Body of pancreas (tissue), 4 donors: Measurements from ENCODE around the gene PSMB7. TPM values are rescaled to one million over a fixed set of nuclear protein-coding genes. Genes with fewer than 3 reads are reported as not detected.

Experiments
- ATAC-seq: fragments of 150-250 bp; one replicate; pipeline ENCODE4 v1.9.1; 2016
- DNase-seq, 4 donors: peaks; one replicate each; pipeline ENCODE4 v3.0.0-alpha.2; 2019
- H3K27ac ChIP-seq, 4 donors: fragments of 200-600 bp; sonication (generic); 1 replicate in 3 of 4; 2 replicates in 1 of 4; pipeline versions ENCODE4 v1.5.1 to v1.6.1; 2016 to 2019; ENCODE audit warnings: mild to moderate bottlenecking in 1 of 4, mixed read lengths in 1 of 4, moderate library complexity in 1 of 4
- H3K27me3 ChIP-seq, 2 donors: fragments of 200-600 bp; sonication (generic); one replicate each; pipeline ENCODE4 v1.6.0; 2016; ENCODE audit warnings: mild to moderate bottlenecking in 1 of 2
- H3K36me3 ChIP-seq, 2 donors: fragments of 200-600 bp; sonication (generic); replicated peaks in 1 of 2; 2 replicates each; pipeline ENCODE4 v1.5.1; 2016; ENCODE audit warnings: low read depth in 2 of 2; ENCODE audit not compliant: insufficient read depth in 1 of 2
- H3K4me1 ChIP-seq: fragments of 200-600 bp; sonication (generic); one replicate; pipeline ENCODE4 v1.6.0; 2016
- H3K4me3 ChIP-seq, 2 donors: fragments of 200-600 bp; sonication (generic); 1 replicate in 1 of 2; 2 replicates in 1 of 2; pipeline ENCODE4 v1.5.1; 2016 to 2019
- H3K9me3 ChIP-seq, 3 donors: fragments of 200-600 bp; sonication (generic); 1 replicate in 2 of 3; 2 replicates in 1 of 3; pipeline ENCODE4 v1.5.1; 2016
- POLR2A ChIP-seq, 3 donors: fragments of 450-650 bp; IDR thresholded peaks; one replicate each; pipeline ENCODE4 v1.6.1; 2016; ENCODE audit warnings: antibody characterized with exemption in 3 of 3, mild to moderate bottlenecking in 2 of 3
- WGBS, 2 donors: methylation state at CpG; one replicate each; pipeline ENCODE4 v1.1.5; 2017; 5-methylcytosine and 5-hydroxymethylcytosine counted together
- intact Hi-C: fragments of 100-400 bp; cut with DNase I; formaldehyde crosslinking; loops from one replicate; pipeline ENCODE4 v1.15.1; 2023
- total RNA-seq, 2 donors: library from RNA; depleted of rRNA; stranded (reverse); fragments of >200 nt; gene quantifications; one replicate each; pipeline ENCODE4 v1.1.0, GENCODE V29; 2016
- TF ChIP-seq, protein P1 (sequence below), 7 experiments: fragments of 450-650 bp in 4 of 7; fragments of 200-600 bp in 3 of 7; sonication (generic) in 3 of 7; IDR thresholded peaks; one replicate each; pipeline ENCODE4 v1.5.1; 2016 to 2019; ENCODE audit warnings: antibody characterized with exemption in 7 of 7

The PSMB7 gene
- total RNA-seq, 2 donors from 2014 or later: 31.6 to 93.9 TPM

DNA sequence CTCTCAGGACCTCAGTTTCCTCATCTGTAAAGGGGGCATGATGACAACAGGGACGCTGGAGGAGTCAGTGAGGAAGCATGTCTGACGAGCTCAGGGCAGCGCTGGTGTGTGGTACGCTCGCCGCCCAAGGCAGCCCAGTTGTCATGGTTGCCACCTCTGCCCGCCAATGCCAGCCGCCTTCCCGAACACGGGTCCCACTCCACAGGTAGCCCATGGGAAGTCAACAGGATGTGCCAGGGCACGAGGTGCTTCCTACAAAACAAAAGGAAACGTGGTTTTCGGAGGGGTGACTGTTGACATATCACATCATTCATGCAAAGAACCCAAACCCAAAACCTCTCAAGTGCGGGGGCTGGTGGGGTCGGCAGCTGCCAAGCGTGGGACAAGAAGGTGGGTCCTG lies 99.4 kb downstream of the PSMB7 start:
- WGBS, 2 donors: 85 to 94% methylated on average over 10 to 11 of the region's 16 CpGs
- Histone ChIP-seq H3K9me3 (no peaks in the 10 kb centered on the region), H3K36me3 (peaks cover 0 to 17% of the 10 kb centered on the region in 2 donors), H3K27me3 (no peaks in the 10 kb centered on the region), H3K27ac (no peak overlapping the region), H3K4me1 (no peaks in the 10 kb centered on the region), H3K4me3 (no peak overlapping the region)
- DNase-seq (no peak), ATAC-seq (no peak)
- intact Hi-C loops: no loop called here
- TF ChIP-seq POLR2A (IDR thresholded peaks at IDR 0.05): no peak
- TF ChIP-seq, protein P1, sequence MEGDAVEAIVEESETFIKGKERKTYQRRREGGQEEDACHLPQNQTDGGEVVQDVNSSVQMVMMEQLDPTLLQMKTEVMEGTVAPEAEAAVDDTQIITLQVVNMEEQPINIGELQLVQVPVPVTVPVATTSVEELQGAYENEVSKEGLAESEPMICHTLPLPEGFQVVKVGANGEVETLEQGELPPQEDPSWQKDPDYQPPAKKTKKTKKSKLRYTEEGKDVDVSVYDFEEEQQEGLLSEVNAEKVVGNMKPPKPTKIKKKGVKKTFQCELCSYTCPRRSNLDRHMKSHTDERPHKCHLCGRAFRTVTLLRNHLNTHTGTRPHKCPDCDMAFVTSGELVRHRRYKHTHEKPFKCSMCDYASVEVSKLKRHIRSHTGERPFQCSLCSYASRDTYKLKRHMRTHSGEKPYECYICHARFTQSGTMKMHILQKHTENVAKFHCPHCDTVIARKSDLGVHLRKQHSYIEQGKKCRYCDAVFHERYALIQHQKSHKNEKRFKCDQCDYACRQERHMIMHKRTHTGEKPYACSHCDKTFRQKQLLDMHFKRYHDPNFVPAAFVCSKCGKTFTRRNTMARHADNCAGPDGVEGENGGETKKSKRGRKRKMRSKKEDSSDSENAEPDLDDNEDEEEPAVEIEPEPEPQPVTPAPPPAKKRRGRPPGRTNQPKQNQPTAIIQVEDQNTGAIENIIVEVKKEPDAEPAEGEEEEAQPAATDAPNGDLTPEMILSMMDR (IDR thresholded peaks at IDR 0.05): no peak

DNA sequence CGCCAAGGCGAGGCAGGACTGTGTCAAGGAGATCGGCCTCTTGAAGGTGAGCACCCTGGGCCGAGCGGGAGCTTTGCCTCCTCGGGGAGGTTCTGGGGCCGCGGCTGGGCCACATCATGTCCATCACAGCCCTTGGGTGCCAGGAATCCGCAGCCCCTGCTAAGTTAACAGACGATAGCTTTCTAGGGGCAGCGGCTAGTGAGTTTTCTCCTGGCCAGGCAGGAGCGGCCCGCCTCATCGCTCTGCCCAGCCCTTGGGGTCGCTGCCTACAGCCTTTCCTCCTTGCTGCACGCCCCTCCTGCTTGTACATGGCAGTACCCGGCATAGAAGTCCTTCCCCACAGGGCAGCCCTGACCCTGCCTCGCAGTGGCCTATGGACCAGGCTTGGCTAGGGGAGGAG lies 101.3 kb downstream of the PSMB7 start:
- H3K4me1 ChIP-seq: no peaks in the 10 kb centered on the region
- H3K9me3 ChIP-seq: no peaks in the 10 kb centered on the region
- peaks cover 0 to 22% of the 10 kb centered on the region in 2 donors for H3K36me3 ChIP-seq
- ATAC-seq: no peak
- H3K4me3 ChIP-seq: no peak overlapping the region
- intact Hi-C loops: no loop called here
- WGBS, 2 donors: 87 to 94% methylated on average over 8 to 11 of the region's 18 CpGs
- DNase-seq: no peak
- TF ChIP-seq, protein P1 (IDR thresholded peaks at IDR 0.05): no peak
- no peak for TF ChIP-seq POLR2A (IDR thresholded peaks at IDR 0.05)
- H3K27ac ChIP-seq: no peak overlapping the region
- H3K27me3 ChIP-seq: no peaks in the 10 kb centered on the region

DNA sequence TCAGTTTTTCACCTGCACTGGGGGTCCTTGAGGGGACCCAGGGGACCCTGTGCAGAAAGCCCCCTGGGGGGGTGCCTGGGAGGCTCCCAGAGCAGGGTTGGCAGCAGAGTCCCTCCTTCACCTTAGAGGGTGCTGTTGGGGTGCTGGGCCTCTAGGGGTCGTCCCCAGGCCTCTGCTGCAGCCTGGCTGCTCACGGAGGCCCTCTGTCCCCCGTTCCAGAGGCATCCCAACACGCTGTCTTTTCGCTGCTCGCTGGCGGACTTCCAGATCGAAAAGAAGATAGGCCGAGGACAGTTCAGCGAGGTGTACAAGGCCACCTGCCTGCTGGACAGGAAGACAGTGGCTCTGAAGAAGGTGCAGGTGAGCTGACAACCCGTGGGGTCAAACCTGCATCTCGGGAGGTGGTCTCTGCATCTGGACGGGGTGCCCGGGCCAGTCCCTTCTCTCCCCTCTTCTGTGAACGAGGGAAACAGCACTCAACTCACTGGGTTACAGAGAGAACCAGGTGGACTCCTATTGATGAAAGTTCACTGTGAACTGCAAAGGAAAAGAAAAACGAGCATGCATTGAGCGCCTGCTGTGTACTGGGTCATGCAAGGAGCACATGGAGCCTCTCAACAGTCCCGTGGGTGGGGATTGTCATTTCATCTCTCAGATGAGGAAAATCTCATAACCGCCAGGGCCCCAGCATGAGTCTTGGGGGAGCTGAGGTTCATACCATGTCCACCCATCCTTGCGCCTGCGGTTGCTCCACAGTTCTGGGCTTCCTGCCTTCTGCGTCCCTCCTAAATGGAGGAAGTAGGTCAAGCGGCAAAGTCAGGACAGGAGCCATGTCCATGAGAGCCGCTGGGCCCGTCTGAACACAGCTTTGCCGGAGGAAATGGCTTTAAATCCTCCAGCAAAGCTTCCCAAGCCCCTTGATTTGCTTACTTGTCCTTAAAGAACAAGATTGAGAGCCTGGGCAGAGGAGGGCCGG lies 102.7 kb downstream of the PSMB7 start:
- H3K4me3 ChIP-seq: no peak overlapping the region
- H3K4me1 ChIP-seq: no peaks in the 10 kb centered on the region
- peaks cover 0 to 22% of the 10 kb centered on the region in 2 donors for H3K36me3 ChIP-seq
- no peak overlapping the region for H3K27ac ChIP-seq
- H3K9me3 ChIP-seq: no peaks in the 10 kb centered on the region
- WGBS, 2 donors: 85 to 86% methylated on average over 27 of the region's 27 CpGs
- no peaks in the 10 kb centered on the region for H3K27me3 ChIP-seq
- DNase-seq (no peak), ATAC-seq (no peak)
- no peak for TF ChIP-seq POLR2A (IDR thresholded peaks at IDR 0.05)
- TF ChIP-seq, protein P1 (IDR thresholded peaks at IDR 0.05): no peak
- intact Hi-C loops: no loop called here

DNA sequence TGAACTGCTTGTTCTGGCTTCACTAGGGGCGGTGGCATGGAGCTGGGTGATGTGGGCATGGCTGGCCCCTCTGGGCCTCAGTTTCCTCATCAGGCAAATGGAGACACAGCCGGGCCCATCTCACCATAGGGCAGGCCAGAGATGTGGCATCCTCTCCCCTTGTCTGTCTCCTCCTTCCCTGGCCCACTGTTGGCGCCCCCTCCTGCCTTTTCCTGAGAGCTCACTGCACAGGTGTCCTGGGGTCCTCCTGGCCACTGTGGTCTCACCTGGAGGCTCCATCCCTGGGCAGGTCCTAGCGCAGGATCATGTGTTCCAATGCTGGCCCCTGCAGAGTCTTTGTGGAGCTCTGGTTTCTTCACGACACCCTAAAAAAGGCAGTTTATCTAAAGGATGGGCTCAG lies 104.0 kb downstream of the PSMB7 start:
- no peak for TF ChIP-seq POLR2A (IDR thresholded peaks at IDR 0.05)
- TF ChIP-seq, protein P1 (IDR thresholded peaks at IDR 0.05): no peak
- H3K4me3 ChIP-seq: no peak overlapping the region
- ATAC-seq (no peak), DNase-seq (no peak)
- no peaks in the 10 kb centered on the region for H3K9me3 ChIP-seq
- intact Hi-C loops: no loop called here
- H3K4me1 ChIP-seq: no peaks in the 10 kb centered on the region
- WGBS, 2 donors: 90 to 92% methylated on average over 2 to 5 of the region's 5 CpGs
- H3K27me3 ChIP-seq: no peaks in the 10 kb centered on the region
- H3K36me3 ChIP-seq: peaks cover 0 to 22% of the 10 kb centered on the region in 2 donors
- no peak overlapping the region for H3K27ac ChIP-seq
